ENCODE results near the gene RNF220. TPM values are rescaled to one million over a fixed set of nuclear protein-coding genes. Genes with fewer than 3 reads are reported as not detected.

Gene RNF220
- total RNA-seq, 1 donor from 2014 or later, result 72.5 TPM

- Histone ChIP-seq H3K9me3 (no peaks in the 10 kb centered on the region), H3K27ac (no peak overlapping the region), H3K27me3 (ENCODE audit: low read depth) (no peaks in the 10 kb centered on the region), H3K4me3 (no peak overlapping the region), H3K36me3 (no peaks in the 10 kb centered on the region), H3K4me1 (no peaks in the 10 kb centered on the region)
- no peak for DNase-seq
- TF ChIP-seq CTCF (IDR thresholded peaks at IDR 0.05), result no peak
- intact Hi-C loops (cut with DNase I), result no loop called here
- peak in 1 of 2 donors; percentile 21 for ATAC-seq
These were observed 148.2 kb downstream of the RNF220 start for GRCh38 chr1:44553127-44553758.

- intact Hi-C loops (cut with DNase I), result no loop called here
- Histone ChIP-seq H3K4me1 (no peaks in the 10 kb centered on the region), H3K36me3 (no peaks in the 10 kb centered on the region), H3K27ac (no peak overlapping the region), H3K9me3 (no peaks in the 10 kb centered on the region), H3K27me3 (ENCODE audit: low read depth) (no peaks in the 10 kb centered on the region), H3K4me3 (no peak overlapping the region)
- DNase-seq (no peak), ATAC-seq (peak; percentile 59 to 71)
- TF ChIP-seq CTCF (IDR thresholded peaks at IDR 0.05), result no peak
These were observed 148.7 kb downstream of the RNF220 start for GRCh38 chr1:44553771-44554170.

- TF ChIP-seq CTCF (IDR thresholded peaks at IDR 0.05), result no peak
- intact Hi-C loops (cut with DNase I), result no loop called here
- Histone ChIP-seq H3K4me3 (no peak overlapping the region), H3K9me3 (no peaks in the 10 kb centered on the region), H3K27me3 (ENCODE audit: low read depth) (no peaks in the 10 kb centered on the region), H3K27ac (no peak overlapping the region), H3K4me1 (no peaks in the 10 kb centered on the region), H3K36me3 (no peaks in the 10 kb centered on the region)
- ATAC-seq (no peak), DNase-seq (no peak)
These were observed 149.7 kb downstream of the RNF220 start for GRCh38 chr1:44554706-44555105.

GRCh38 chr1:44557778-44558177, 152.7 kb downstream of the RNF220 start:
- ATAC-seq, result no peak
- TF ChIP-seq CTCF (IDR thresholded peaks at IDR 0.05), result no peak
- no peak for DNase-seq

GRCh38 chr1:44558883-44559282, 153.8 kb downstream of the RNF220 start:
- TF ChIP-seq CTCF (IDR thresholded peaks at IDR 0.05), result no peak
- H3K9me3 ChIP-seq, result no peaks in the 10 kb centered on the region
- intact Hi-C loops (cut with DNase I), result no loop called here
- H3K4me3 ChIP-seq, result no peak overlapping the region
- no peaks in the 10 kb centered on the region for H3K36me3 ChIP-seq
- H3K27ac ChIP-seq, result no peak overlapping the region
- DNase-seq, result no peak
- H3K4me1 ChIP-seq, result no peaks in the 10 kb centered on the region
- no peak for ATAC-seq
- no peaks in the 10 kb centered on the region for H3K27me3 ChIP-seq (ENCODE audit: low read depth)

More at GRCh38 chr1:44557778-44558177, 152.7 kb downstream of the RNF220 start:
- Histone ChIP-seq H3K27ac (no peak overlapping the region), H3K4me3 (no peak overlapping the region), H3K4me1 (no peaks in the 10 kb centered on the region), H3K36me3 (no peaks in the 10 kb centered on the region), H3K9me3 (no peaks in the 10 kb centered on the region), H3K27me3 (ENCODE audit: low read depth) (no peaks in the 10 kb centered on the region)
- intact Hi-C loops (cut with DNase I), result no loop called here

Measured in lower lobe of right lung (tissue), 2 donors.